H9 (cell line): ENCODE data around the gene ATXN10. TPM values are rescaled to one million over a fixed set of nuclear protein-coding genes. Genes with fewer than 3 reads are reported as not detected.

Experiments
- DNase-seq: peaks from one replicate; pipeline ENCODE4 v3.0.0-alpha.2; 2017
- H2AFZ ChIP-seq: one replicate; pipeline ENCODE4 v1.6.1; 2013; ENCODE audit warnings: mild to moderate bottlenecking, low read length, control low read depth, moderate library complexity
- H2AK5ac ChIP-seq: 2 replicates; pipeline ENCODE4 v1.6.1; 2013; ENCODE audit warnings: low read length, control low read depth, mixed read lengths; ENCODE audit not compliant: insufficient read length
- H2BK120ac ChIP-seq: one replicate; pipeline ENCODE4 v1.6.1; 2013; ENCODE audit warnings: low read depth, mild to moderate bottlenecking, low read length, control low read depth, inconsistent platforms; ENCODE audit not compliant: poor library complexity, severe bottlenecking
- H2BK12ac ChIP-seq: 2 replicates; pipeline ENCODE4 v1.6.1; 2013; ENCODE audit warnings: low read length, control low read depth, mixed read lengths, low read depth; ENCODE audit not compliant: insufficient read length
- H2BK15ac ChIP-seq: 2 replicates; pipeline ENCODE4 v1.6.1; 2013; ENCODE audit warnings: low read depth, low read length, control low read depth
- H2BK20ac ChIP-seq: one replicate; pipeline ENCODE4 v1.6.1; 2013; ENCODE audit warnings: low read depth, mild to moderate bottlenecking, low read length, control low read depth, inconsistent platforms; ENCODE audit not compliant: poor library complexity, severe bottlenecking
- H2BK5ac ChIP-seq: 2 replicates; pipeline ENCODE4 v1.6.1; 2013; ENCODE audit warnings: low read length, control low read depth, mixed read lengths; ENCODE audit not compliant: insufficient read length
- H3K14ac ChIP-seq: 2 replicates; pipeline ENCODE4 v1.6.1; 2013; ENCODE audit warnings: low read length, control low read depth; ENCODE audit not compliant: insufficient read depth
- H3K18ac ChIP-seq: 2 replicates; pipeline ENCODE4 v1.6.1; 2013; ENCODE audit warnings: low read depth, mild to moderate bottlenecking, mixed read lengths, low read length, control low read depth; ENCODE audit not compliant: insufficient read length
- H3K23ac ChIP-seq: 2 replicates; pipeline ENCODE4 v1.6.1; 2013; ENCODE audit warnings: low read length, control low read depth, mixed read lengths, low read depth; ENCODE audit not compliant: insufficient read length
- H3K23me2 ChIP-seq: 2 replicates; pipeline ENCODE4 v1.6.1; 2013; ENCODE audit warnings: low read depth, mild to moderate bottlenecking, mixed read lengths, low read length, control low read depth; ENCODE audit not compliant: insufficient read length, poor library complexity, severe bottlenecking
- H3K27ac ChIP-seq: 2 replicates; pipeline ENCODE4 v1.5.1; 2013; ENCODE audit warnings: low read length, control low read depth, mixed read lengths, low read depth; ENCODE audit not compliant: insufficient read length
- H3K27me3 ChIP-seq: 2 replicates; pipeline ENCODE4 v1.6.1; 2013; ENCODE audit warnings: low read length, control low read depth, inconsistent platforms; ENCODE audit not compliant: insufficient read depth
- H3K4ac ChIP-seq: 2 replicates; pipeline ENCODE4 v1.6.1; 2013; ENCODE audit warnings: low read depth, mild to moderate bottlenecking, control low read depth, inconsistent platforms, low read length, moderate library complexity
- H3K4me1 ChIP-seq: 2 replicates; pipeline ENCODE4 v1.6.1; 2013; ENCODE audit warnings: low read length, control low read depth, inconsistent platforms; ENCODE audit not compliant: insufficient read depth
- H3K4me2 ChIP-seq: 2 replicates; pipeline ENCODE4 v1.6.1; 2013; ENCODE audit warnings: low read length, control low read depth, mixed read lengths; ENCODE audit not compliant: insufficient read length, insufficient read depth
- H3K56ac ChIP-seq: 2 replicates; pipeline ENCODE4 v1.6.1; 2013; ENCODE audit warnings: low read depth, mild to moderate bottlenecking, mixed read lengths, low read length, control low read depth; ENCODE audit not compliant: insufficient read length
- H3K79me1 ChIP-seq: 2 replicates; pipeline ENCODE4 v1.6.1; 2013; ENCODE audit warnings: low read depth, mild to moderate bottlenecking, moderate library complexity, low read length, control low read depth, inconsistent platforms; ENCODE audit not compliant: insufficient read depth, poor library complexity, severe bottlenecking
- H3K79me2 ChIP-seq: 2 replicates; pipeline ENCODE4 v1.6.1; 2013; ENCODE audit warnings: low read length, control low read depth, inconsistent platforms; ENCODE audit not compliant: insufficient read depth
- H3K9ac ChIP-seq: 2 replicates; pipeline ENCODE4 v1.6.1; 2013; ENCODE audit warnings: low read length, control low read depth, mixed read lengths; ENCODE audit not compliant: insufficient read length; ENCODE audit errors: extremely low read depth
- H3K9me3 ChIP-seq: one replicate; pipeline ENCODE4 v1.6.1; 2013; ENCODE audit warnings: low read depth, low read length, inconsistent platforms; ENCODE audit not compliant: control insufficient read depth
- H3T11ph ChIP-seq: one replicate; pipeline ENCODE4 v1.6.1; 2013; ENCODE audit warnings: mild to moderate bottlenecking, low read length, control low read depth, inconsistent platforms
- H4K20me1 ChIP-seq: one replicate; pipeline ENCODE4 v1.6.1; 2013; ENCODE audit not compliant: control insufficient read depth, insufficient read length, insufficient read depth
- H4K5ac ChIP-seq: 2 replicates; pipeline ENCODE4 v1.6.1; 2013; ENCODE audit warnings: low read depth, mild to moderate bottlenecking, mixed read lengths, low read length, control low read depth; ENCODE audit not compliant: insufficient read length
- H4K8ac ChIP-seq: replicated peaks from 2 replicates; pipeline ENCODE4 v1.6.1; 2013; ENCODE audit warnings: low read length, control low read depth, mixed read lengths, low read depth; ENCODE audit not compliant: insufficient read length
- H4K91ac ChIP-seq: 2 replicates; pipeline ENCODE4 v1.6.1; 2013; ENCODE audit warnings: low read depth, mild to moderate bottlenecking, moderate library complexity, mixed read lengths, low read length, control low read depth; ENCODE audit not compliant: insufficient read length
- H3K27ac Mint-ChIP-seq, 3 experiments: 2 replicates in 2 of 3; 3 replicates in 1 of 3; pipeline ENCODE4 v1.8.0; 2020 to 2021; ENCODE audit warnings: mixed read lengths in 3 of 3, mild to moderate bottlenecking in 1 of 3, moderate library complexity in 1 of 3
- H3K27me3 Mint-ChIP-seq: 2 replicates; pipeline ENCODE4 v1.8.0; 2021; ENCODE audit warnings: low read depth, mild to moderate bottlenecking, moderate library complexity, mixed read lengths
- H3K36me3 Mint-ChIP-seq, 3 experiments: 2 replicates in 2 of 3; 3 replicates in 1 of 3; pipeline ENCODE4 v1.8.0; 2020 to 2021; ENCODE audit warnings: low read depth in 3 of 3, mixed read lengths in 3 of 3; ENCODE audit not compliant: insufficient read depth in 1 of 3
- H3K4me1 Mint-ChIP-seq, 2 experiments: 2 replicates each; pipeline ENCODE4 v1.8.0; 2020; ENCODE audit warnings: mixed read lengths in 2 of 2
- H3K4me3 Mint-ChIP-seq, 2 experiments: 2 replicates in 1 of 2; 3 replicates in 1 of 2; pipeline ENCODE4 v1.8.0; 2020 to 2021; ENCODE audit warnings: mild to moderate bottlenecking in 2 of 2, mixed read lengths in 2 of 2, moderate library complexity in 1 of 2
- H3K9me3 Mint-ChIP-seq, 2 experiments: 2 replicates in 1 of 2; 3 replicates in 1 of 2; pipeline ENCODE4 v1.8.0; 2020; ENCODE audit warnings: mild to moderate bottlenecking in 2 of 2, mixed read lengths in 2 of 2, moderate library complexity in 1 of 2
- WGBS: extraction: QIAGEN DNeasy Blood & Tissue Kit; methylation state at CpG from one replicate; pipeline ENCODE4 v1.1.7; 2013; ENCODE audit warnings: missing lambda C conversion rate, low lambda C conversion rate, mixed read lengths; ENCODE audit not compliant: insufficient read length; ENCODE audit errors: extremely low coverage; 5-methylcytosine and 5-hydroxymethylcytosine counted together
- total RNA-seq: library from RNA; stranded (reverse); gene quantifications from 2 replicates; pipeline ENCODE4 v1.2.1, GENCODE V29; 2021
- TF ChIP-seq, protein P1 (sequence below): fragments of 200-600 bp; sonication (generic); conservative IDR thresholded peaks from 3 replicates; pipeline ENCODE4 v1.8.0; 2021; ENCODE audit warnings: antibody characterized with exemption, mild to moderate bottlenecking

ATXN10 gene
- total RNA-seq, 1 experiment from 2014 or later: 210 TPM

DNA sequence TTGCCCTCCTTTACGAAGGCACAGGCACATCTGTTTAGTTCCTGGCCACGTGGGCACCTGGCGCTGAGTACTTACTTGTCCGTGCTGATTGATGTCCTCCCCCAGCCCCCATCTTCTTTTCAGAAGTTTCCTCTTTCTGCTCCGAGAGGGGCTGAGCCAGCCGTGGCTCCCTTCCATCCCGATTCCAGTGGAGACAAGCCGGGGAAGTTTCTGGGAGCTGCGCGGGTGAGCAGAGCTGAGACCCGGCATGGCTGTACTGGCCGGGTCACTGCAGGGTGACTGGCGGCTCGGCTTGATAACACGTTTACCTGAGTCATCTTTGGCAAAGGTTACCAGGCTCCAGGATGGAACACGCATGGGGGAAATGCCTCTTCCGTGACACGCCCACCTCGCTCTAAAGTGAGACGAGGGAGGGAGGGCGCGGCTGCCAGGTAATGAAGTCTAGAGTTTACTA lies 45.4 kb upstream of the ATXN10 start:
- Mint-ChIP-seq H3K9me3 (no peaks in the 10 kb centered on the region), H3K4me3 (no peak overlapping the region), H3K27ac (no peak overlapping the region), H3K4me1 (peaks cover 25 to 44% of the 10 kb centered on the region in 2 experiments), H3K36me3 (no peaks in the 10 kb centered on the region), H3K27me3 (peaks cover 12% of the 10 kb centered on the region)
- H4K20me1 ChIP-seq: no peaks in the 10 kb centered on the region
- H2BK15ac ChIP-seq: no peak overlapping the region
- no peak for DNase-seq
- no peak overlapping the region for H3K4ac ChIP-seq
- H2BK120ac ChIP-seq: no peak overlapping the region
- no peak overlapping the region for H2AK5ac ChIP-seq
- TF ChIP-seq, protein P1, sequence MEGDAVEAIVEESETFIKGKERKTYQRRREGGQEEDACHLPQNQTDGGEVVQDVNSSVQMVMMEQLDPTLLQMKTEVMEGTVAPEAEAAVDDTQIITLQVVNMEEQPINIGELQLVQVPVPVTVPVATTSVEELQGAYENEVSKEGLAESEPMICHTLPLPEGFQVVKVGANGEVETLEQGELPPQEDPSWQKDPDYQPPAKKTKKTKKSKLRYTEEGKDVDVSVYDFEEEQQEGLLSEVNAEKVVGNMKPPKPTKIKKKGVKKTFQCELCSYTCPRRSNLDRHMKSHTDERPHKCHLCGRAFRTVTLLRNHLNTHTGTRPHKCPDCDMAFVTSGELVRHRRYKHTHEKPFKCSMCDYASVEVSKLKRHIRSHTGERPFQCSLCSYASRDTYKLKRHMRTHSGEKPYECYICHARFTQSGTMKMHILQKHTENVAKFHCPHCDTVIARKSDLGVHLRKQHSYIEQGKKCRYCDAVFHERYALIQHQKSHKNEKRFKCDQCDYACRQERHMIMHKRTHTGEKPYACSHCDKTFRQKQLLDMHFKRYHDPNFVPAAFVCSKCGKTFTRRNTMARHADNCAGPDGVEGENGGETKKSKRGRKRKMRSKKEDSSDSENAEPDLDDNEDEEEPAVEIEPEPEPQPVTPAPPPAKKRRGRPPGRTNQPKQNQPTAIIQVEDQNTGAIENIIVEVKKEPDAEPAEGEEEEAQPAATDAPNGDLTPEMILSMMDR: no peak
- H3K18ac ChIP-seq: peak overlapping the region; percentile 17
- no peak overlapping the region for H4K8ac ChIP-seq
- no peak overlapping the region for H4K91ac ChIP-seq
- no peak overlapping the region for H3K23ac ChIP-seq
- no peak overlapping the region for H3K9ac ChIP-seq
- H3K23me2 ChIP-seq: no peaks in the 10 kb centered on the region
- H3K9me3 ChIP-seq: no peaks in the 10 kb centered on the region
- H3K27me3 ChIP-seq: no peaks in the 10 kb centered on the region
- H3K79me1 ChIP-seq: no peaks in the 10 kb centered on the region
- H3K27ac ChIP-seq: no peak overlapping the region
- H3K4me2 ChIP-seq: no peak overlapping the region
- H4K5ac ChIP-seq: no peak overlapping the region
- no peak overlapping the region for H2BK5ac ChIP-seq
- H3K56ac ChIP-seq: no peak overlapping the region
- H3K14ac ChIP-seq: no peak overlapping the region; the same call in 1 of the 2 replicates
- no peak overlapping the region for H2AFZ ChIP-seq
- H3K79me2 ChIP-seq: no peaks in the 10 kb centered on the region
- no peak overlapping the region for H2BK12ac ChIP-seq
- no CpG with 5 or more reads among the region's 22 CpGs for WGBS
- H3K4me1 ChIP-seq: peaks cover 2% of the 10 kb centered on the region; the same call in 1 of the 2 replicates
- H3T11ph ChIP-seq: no peak overlapping the region
- no peak overlapping the region for H2BK20ac ChIP-seq
